NCI-H460 (cell line): Measurements from ENCODE around the gene NME4. TPM values are rescaled to one million over a fixed set of nuclear protein-coding genes. Genes with fewer than 3 reads are reported as not detected.
"Not testable (repeated sequence)": the region's sequence is repeated elsewhere in the genome, so short reads cannot be mapped to it uniquely, and the experiment has no call there.

ENCODE experiments used
- DNase-seq: peaks from one replicate; pipeline ENCODE4 v3.0.0-alpha.2; 2016; ENCODE audit warnings: low read depth; ENCODE audit errors: extremely low read depth
- total RNA-seq: library from RNA; depleted of rRNA; stranded (reverse); fragments of >200 nt; shearing (Covaris generic); gene quantifications from 2 replicates; pipeline ENCODE4 v1.2.3, GENCODE V29; 2014

NME4 gene
- total RNA-seq, 1 experiment from 2014 or later, result 170 TPM

- no peak for DNase-seq
These were observed 800 bp upstream of the NME4 start for GRCh38 chr16:396199-396598.

GRCh38 chr16:396605-397004 lies 394 bp upstream of the NME4 start:
- peak; percentile 52 for DNase-seq

GRCh38 chr16:397736-398332 lies 835 bp downstream of the NME4 start:
- peak; percentile 63 for DNase-seq

- no peak for DNase-seq
These were observed 1.8 kb downstream of the NME4 start for GRCh38 chr16:398561-399339.

GRCh38 chr16:399340-400019 lies 2.5 kb downstream of the NME4 start:
- no peak for DNase-seq

- no peak for DNase-seq
These were observed 3.1 kb downstream of the NME4 start for GRCh38 chr16:400061-400591.

GRCh38 chr16:401468-402348 lies 4.7 kb downstream of the NME4 start, which contains the start of gene DECR2:
TSS of gene DECR2 (plus strand) at chr16:401885. CDS start at chr16:401964, 79 bp downstream.
- DNase-seq, result peak; percentile 87

GRCh38 chr16:404971-405486 lies 8.0 kb downstream of the NME4 start:
- no peak for DNase-seq

GRCh38 chr16:405548-406506 lies 8.8 kb downstream of the NME4 start:
- DNase-seq, result no peak

- no peak for DNase-seq
These were observed 10.3 kb downstream of the NME4 start for GRCh38 chr16:407253-407652.

- no peak for DNase-seq
These were observed 13.6 kb downstream of the NME4 start for GRCh38 chr16:410516-411178.

GRCh38 chr16:411576-412265 lies 14.7 kb downstream of the NME4 start:
- no peak for DNase-seq

GRCh38 chr16:414395-415169 lies 17.6 kb downstream of the NME4 start:
- no peak for DNase-seq

GRCh38 chr16:415170-415498 lies 18.1 kb downstream of the NME4 start:
- DNase-seq, result not testable (repeated sequence)

GRCh38 chr16:422179-422578 lies 25.2 kb downstream of the NME4 start:
- not testable (repeated sequence) for DNase-seq

- DNase-seq, result peak; percentile 57
These were observed 27.1 kb downstream of the NME4 start for GRCh38 chr16:424033-424622.

GRCh38 chr16:424623-425081 lies 27.7 kb downstream of the NME4 start:
- peak; percentile 40 for DNase-seq
